Measurements from ENCODE around the gene CPTP.

- TF ChIP-seq CTCF (IDR thresholded peaks at IDR 0.05; ENCODE audit: borderline replicate concordance, extremely low read depth, low read length, poor library complexity, severe bottlenecking), result no peak
- no peak for TF ChIP-seq EZH2 (IDR thresholded peaks at IDR 0.05; ENCODE audit: borderline replicate concordance, low read depth, low read length, severe bottlenecking)
Measured at GRCh38 chr1:1308756-1309250, 15.8 kb upstream of the CPTP start.

Data from DND-41 (cell line).